Endodermal cell (in vitro differentiated cells): Measurements from ENCODE around the gene FLT3LG. TPM values are rescaled to one million over a fixed set of nuclear protein-coding genes. Genes with fewer than 3 reads are reported as not detected.
A peak's percentile ranks its signal among the peaks of the same experiment; 100 is the strongest.

Experiments
- DNase-seq: peaks from one replicate; pipeline ENCODE4 v3.0.0-alpha.2; 2017
- H3K27ac ChIP-seq: 2 replicates; pipeline ENCODE4 v1.5.1; 2013; ENCODE audit warnings: mild to moderate bottlenecking, low read depth, low read length, moderate library complexity
- H3K27me3 ChIP-seq: 2 replicates; pipeline ENCODE4 v1.6.1; 2013; ENCODE audit warnings: mild to moderate bottlenecking, low read length, moderate library complexity; ENCODE audit not compliant: insufficient read depth, control insufficient read depth, poor library complexity, severe bottlenecking
- H3K36me3 ChIP-seq: 2 replicates; pipeline ENCODE4 v1.7.0; 2013; ENCODE audit warnings: mild to moderate bottlenecking, low read length, moderate library complexity; ENCODE audit not compliant: control insufficient read depth, insufficient read depth
- H3K4me1 ChIP-seq: one replicate; pipeline ENCODE4 v1.7.0; 2013; ENCODE audit warnings: low read length; ENCODE audit not compliant: control insufficient read depth, insufficient read depth
- H3K4me3 ChIP-seq: 2 replicates; pipeline ENCODE4 v1.5.1; 2013; ENCODE audit warnings: mild to moderate bottlenecking, low read length, moderate library complexity
- H3K9ac ChIP-seq: 2 replicates; pipeline ENCODE4 v1.6.1; 2013; ENCODE audit warnings: mild to moderate bottlenecking, low read length, moderate library complexity; ENCODE audit not compliant: poor library complexity, severe bottlenecking; ENCODE audit errors: extremely low read depth
- H3K9me3 ChIP-seq: 2 replicates; pipeline ENCODE4 v1.6.1; 2013; ENCODE audit warnings: mild to moderate bottlenecking, low read length, moderate library complexity; ENCODE audit not compliant: control insufficient read depth
- H3K27ac Mint-ChIP-seq: 2 replicates; pipeline ENCODE4 v1.8.0; 2020; ENCODE audit warnings: mixed read lengths
- H3K27me3 Mint-ChIP-seq: 2 replicates; pipeline ENCODE4 v1.8.0; 2021; ENCODE audit warnings: mild to moderate bottlenecking, mixed read lengths; ENCODE audit not compliant: insufficient read depth
- H3K36me3 Mint-ChIP-seq: 2 replicates; pipeline ENCODE4 v1.8.0; 2020; ENCODE audit warnings: low read depth, mixed read lengths
- H3K4me1 Mint-ChIP-seq: 2 replicates; pipeline ENCODE4 v1.8.0; 2020; ENCODE audit warnings: mixed read lengths
- H3K4me3 Mint-ChIP-seq: 2 replicates; pipeline ENCODE4 v1.8.0; 2020; ENCODE audit warnings: mild to moderate bottlenecking, moderate library complexity, mixed read lengths
- H3K9me3 Mint-ChIP-seq: 2 replicates; pipeline ENCODE4 v1.8.0; 2020; ENCODE audit warnings: mild to moderate bottlenecking, mixed read lengths
- WGBS, 2 experiments: methylation state at CpG; one replicate each; pipeline versions ENCODE4 v1.1.5 to v1.1.7; 2013; ENCODE audit warnings: missing lambda C conversion rate in 2 of 2, mixed read lengths in 1 of 2; ENCODE audit not compliant: insufficient coverage in 1 of 2, insufficient read length in 1 of 2; 5-methylcytosine and 5-hydroxymethylcytosine counted together
- total RNA-seq, 2 donors: library from RNA; stranded (reverse); fragmentation: NEBNext Ultra II Directional in 1 of 2; extraction: Animal tissue kit (Norgen Biotek cat#: 25700) in 1 of 2; gene quantifications; 2 replicates in 1 of 2; 3 replicates in 1 of 2; pipeline ENCODE4 v1.2.1, GENCODE V29; 2021
- TF ChIP-seq, protein P1 (sequence below): fragments of 200-600 bp; sonication (generic); conservative IDR thresholded peaks from 2 replicates; pipeline ENCODE4 v1.5.0; 2021; ENCODE audit warnings: antibody characterized with exemption, mild to moderate bottlenecking

Gene FLT3LG
- total RNA-seq, 2 donors from 2014 or later, result 0.75 to 2.3 TPM

DNA sequence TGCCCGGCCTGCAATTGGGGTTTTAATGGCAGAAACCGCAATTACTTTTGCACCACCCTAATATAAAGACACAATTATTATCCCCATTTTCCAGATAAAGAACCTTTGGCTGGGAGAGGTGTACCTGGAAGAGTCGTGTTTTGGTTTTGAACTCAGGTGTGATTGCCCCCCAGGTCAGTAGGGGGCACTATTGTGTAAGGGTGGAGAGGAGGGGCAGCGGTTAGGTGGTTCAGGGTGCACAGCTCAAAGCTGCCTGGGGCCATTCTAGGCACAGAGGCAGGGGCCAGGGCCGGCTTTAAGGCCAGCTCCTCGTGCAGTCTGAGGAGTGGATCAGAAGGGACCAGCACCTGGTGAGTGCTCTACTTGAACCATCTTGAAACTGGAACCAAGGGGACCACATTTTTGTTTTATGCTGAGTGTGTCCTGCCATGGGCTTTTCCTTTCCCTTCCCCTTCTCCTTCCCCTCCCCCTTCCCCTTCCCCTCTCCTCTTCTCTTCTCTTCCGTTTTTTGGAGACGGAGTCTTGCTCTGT, 32.6 kb downstream of the FLT3LG start:
- H3K27me3 Mint-ChIP-seq, result no peaks in the 10 kb centered on the region

GRCh38 chr19:49507803-49508494, 33.9 kb downstream of the FLT3LG start:
- Histone ChIP-seq H3K27me3 (no peaks in the 10 kb centered on the region), H3K4me3 (no peak overlapping the region), H3K9ac (no peak overlapping the region), H3K36me3 (no peaks in the 10 kb centered on the region), H3K27ac (no peak overlapping the region), H3K4me1 (no peaks in the 10 kb centered on the region), H3K9me3 (no peaks in the 10 kb centered on the region)
- 87 to 91% methylated on average over 7 to 12 of the region's 12 CpGs for WGBS, 2 experiments
- Mint-ChIP-seq H3K9me3 (no peaks in the 10 kb centered on the region), H3K27me3 (no peaks in the 10 kb centered on the region), H3K4me3 (no peak overlapping the region), H3K36me3 (no peaks in the 10 kb centered on the region), H3K4me1 (peaks cover 5% of the 10 kb centered on the region), H3K27ac (peak overlapping the region; percentile 46)
- DNase-seq, result no peak
- TF ChIP-seq, protein P1, sequence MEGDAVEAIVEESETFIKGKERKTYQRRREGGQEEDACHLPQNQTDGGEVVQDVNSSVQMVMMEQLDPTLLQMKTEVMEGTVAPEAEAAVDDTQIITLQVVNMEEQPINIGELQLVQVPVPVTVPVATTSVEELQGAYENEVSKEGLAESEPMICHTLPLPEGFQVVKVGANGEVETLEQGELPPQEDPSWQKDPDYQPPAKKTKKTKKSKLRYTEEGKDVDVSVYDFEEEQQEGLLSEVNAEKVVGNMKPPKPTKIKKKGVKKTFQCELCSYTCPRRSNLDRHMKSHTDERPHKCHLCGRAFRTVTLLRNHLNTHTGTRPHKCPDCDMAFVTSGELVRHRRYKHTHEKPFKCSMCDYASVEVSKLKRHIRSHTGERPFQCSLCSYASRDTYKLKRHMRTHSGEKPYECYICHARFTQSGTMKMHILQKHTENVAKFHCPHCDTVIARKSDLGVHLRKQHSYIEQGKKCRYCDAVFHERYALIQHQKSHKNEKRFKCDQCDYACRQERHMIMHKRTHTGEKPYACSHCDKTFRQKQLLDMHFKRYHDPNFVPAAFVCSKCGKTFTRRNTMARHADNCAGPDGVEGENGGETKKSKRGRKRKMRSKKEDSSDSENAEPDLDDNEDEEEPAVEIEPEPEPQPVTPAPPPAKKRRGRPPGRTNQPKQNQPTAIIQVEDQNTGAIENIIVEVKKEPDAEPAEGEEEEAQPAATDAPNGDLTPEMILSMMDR, result no peak

More for the DNA sequence above, 32.6 kb downstream of the FLT3LG start:
- peak; percentile 96 for DNase-seq
- H3K4me1 Mint-ChIP-seq, result no peaks in the 10 kb centered on the region
- Histone ChIP-seq H3K27ac (no peak overlapping the region), H3K4me1 (no peaks in the 10 kb centered on the region), H3K36me3 (no peaks in the 10 kb centered on the region), H3K27me3 (no peaks in the 10 kb centered on the region), H3K9ac (no peak overlapping the region), H3K9me3 (no peaks in the 10 kb centered on the region), H3K4me3 (no peak overlapping the region)
- TF ChIP-seq, protein P1, result peak; percentile 90
- no peaks in the 10 kb centered on the region for H3K36me3 Mint-ChIP-seq
- H3K27ac Mint-ChIP-seq, result no peak overlapping the region
- H3K9me3 Mint-ChIP-seq, result no peaks in the 10 kb centered on the region
- WGBS, 2 experiments, result 33 to 35% methylated on average over 4 to 8 of the region's 8 CpGs
- H3K4me3 Mint-ChIP-seq, result no peak overlapping the region

DNA sequence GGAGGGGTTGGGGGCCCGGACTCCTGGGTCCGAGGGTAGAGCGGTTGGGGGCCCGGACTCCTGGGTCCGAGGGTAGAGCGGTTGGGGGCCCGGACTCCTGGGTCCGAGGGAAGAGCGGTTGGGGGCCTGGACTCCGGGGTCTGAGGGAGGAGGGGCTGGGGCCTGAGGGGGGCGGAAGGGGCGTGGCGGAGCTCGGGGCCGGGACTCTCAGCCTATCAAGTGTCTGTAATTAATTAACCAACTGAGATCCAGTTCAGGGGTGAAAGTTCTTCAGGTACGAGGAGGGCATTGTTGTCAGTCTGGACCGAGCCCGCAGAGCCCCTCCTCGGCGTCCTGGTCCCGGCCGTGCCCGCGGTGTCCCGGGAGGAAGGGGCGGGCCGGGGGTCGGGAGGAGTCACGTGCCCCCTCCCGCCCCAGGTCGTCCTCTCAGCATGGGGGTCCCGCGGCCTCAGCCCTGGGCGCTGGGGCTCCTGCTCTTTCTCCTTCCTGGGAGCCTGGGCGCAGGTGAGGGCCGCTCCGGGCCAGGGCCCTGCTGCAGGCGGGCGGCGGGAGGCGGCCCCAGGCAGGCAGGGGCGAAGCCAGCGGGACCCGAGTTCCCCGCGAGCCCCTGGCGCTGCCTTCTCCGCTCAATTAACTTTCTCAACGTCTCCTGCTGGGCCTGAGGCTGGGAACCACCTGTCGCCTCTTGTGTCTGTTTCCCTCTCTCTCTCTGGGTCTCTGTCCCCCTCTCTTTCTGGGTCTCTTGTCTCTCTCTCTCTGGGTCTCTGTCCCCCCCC, 39.1 kb downstream of the FLT3LG start:
- Histone ChIP-seq H3K27me3 (no peaks in the 10 kb centered on the region), H3K9ac (peak overlapping the region; percentile 47), H3K4me1 (peaks cover 3% of the 10 kb centered on the region), H3K27ac (peak overlapping the region; percentile 38), H3K4me3 (peak overlapping the region; percentile 79), H3K9me3 (no peaks in the 10 kb centered on the region), H3K36me3 (no peaks in the 10 kb centered on the region)
- Mint-ChIP-seq H3K9me3 (no peaks in the 10 kb centered on the region), H3K27me3 (no peaks in the 10 kb centered on the region), H3K4me3 (peak overlapping the region; percentile 65), H3K36me3 (peaks cover 18% of the 10 kb centered on the region), H3K27ac (peak overlapping the region; percentile 79), H3K4me1 (peaks cover 5% of the 10 kb centered on the region)
- 0% methylated on average over 9 to 50 of the region's 50 CpGs for WGBS, 2 experiments
- TF ChIP-seq, protein P1, result no peak
- DNase-seq, result peak; percentile 87
